ENCODE results near the gene ZFC3H1.
"Not testable (repeated sequence)": the region's sequence is repeated elsewhere in the genome, so short reads cannot be mapped to it uniquely, and the experiment has no call there.

ZFC3H1 gene

GRCh38 chr12:71569885-71570284 is 93.8 kb downstream of the ZFC3H1 start:
- DNase-seq = not testable (repeated sequence)

- no peak for DNase-seq
These were observed 96.1 kb downstream of the ZFC3H1 start for GRCh38 chr12:71567537-71567936.

GRCh38 chr12:71566655-71567054 is 97.0 kb downstream of the ZFC3H1 start:
- no peak for DNase-seq

GRCh38 chr12:71565535-71565934 is 98.1 kb downstream of the ZFC3H1 start:
- no peak for DNase-seq

GRCh38 chr12:71562676-71563595 is 100.7 kb downstream of the ZFC3H1 start:
- no peak for DNase-seq

Measured in CD4-positive, alpha-beta T cell treated with Interleukin-15 for 1 hour (primary cell).